Astrocyte (in vitro differentiated cells and primary cell): ENCODE data around the gene ATXN2.

Source experiments
- EZH2 ChIP-seq: IDR thresholded peaks from 2 replicates; pipeline ENCODE4 v1.6.1; 2012; ENCODE audit warnings: mild to moderate bottlenecking, low read length, inconsistent platforms; ENCODE audit not compliant: insufficient read depth
- TF ChIP-seq, protein P1 (sequence below): IDR thresholded peaks from 2 replicates; pipeline ENCODE4 v1.5.1; 2011; ENCODE audit warnings: low read depth, mild to moderate bottlenecking, inconsistent platforms, low read length, moderate library complexity; ENCODE audit not compliant: insufficient read depth

DNA sequence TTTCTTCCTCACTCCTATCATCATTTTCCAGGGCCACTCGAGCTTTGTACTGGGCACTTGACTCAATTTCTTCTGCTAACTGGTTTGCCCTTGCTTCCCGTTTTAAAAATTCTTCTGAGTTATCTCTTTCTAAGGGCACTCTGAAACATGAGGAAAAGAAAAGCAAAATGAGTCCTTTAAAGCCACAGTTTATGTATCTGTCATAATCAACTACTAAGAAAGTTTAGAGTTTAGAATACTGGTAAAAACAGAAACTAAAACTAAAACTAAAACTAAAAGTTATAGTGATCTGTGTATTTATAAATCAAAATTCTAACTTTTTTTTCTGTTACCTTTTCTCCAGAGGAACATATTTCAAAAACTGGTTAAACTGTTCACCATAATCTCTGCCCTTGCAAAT, 79.2 kb downstream of the ATXN2 start:
- TF ChIP-seq, protein P1, sequence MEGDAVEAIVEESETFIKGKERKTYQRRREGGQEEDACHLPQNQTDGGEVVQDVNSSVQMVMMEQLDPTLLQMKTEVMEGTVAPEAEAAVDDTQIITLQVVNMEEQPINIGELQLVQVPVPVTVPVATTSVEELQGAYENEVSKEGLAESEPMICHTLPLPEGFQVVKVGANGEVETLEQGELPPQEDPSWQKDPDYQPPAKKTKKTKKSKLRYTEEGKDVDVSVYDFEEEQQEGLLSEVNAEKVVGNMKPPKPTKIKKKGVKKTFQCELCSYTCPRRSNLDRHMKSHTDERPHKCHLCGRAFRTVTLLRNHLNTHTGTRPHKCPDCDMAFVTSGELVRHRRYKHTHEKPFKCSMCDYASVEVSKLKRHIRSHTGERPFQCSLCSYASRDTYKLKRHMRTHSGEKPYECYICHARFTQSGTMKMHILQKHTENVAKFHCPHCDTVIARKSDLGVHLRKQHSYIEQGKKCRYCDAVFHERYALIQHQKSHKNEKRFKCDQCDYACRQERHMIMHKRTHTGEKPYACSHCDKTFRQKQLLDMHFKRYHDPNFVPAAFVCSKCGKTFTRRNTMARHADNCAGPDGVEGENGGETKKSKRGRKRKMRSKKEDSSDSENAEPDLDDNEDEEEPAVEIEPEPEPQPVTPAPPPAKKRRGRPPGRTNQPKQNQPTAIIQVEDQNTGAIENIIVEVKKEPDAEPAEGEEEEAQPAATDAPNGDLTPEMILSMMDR: no peak
- no peak for TF ChIP-seq EZH2
